Lower leg skin (tissue), 3 donors: ENCODE data around the gene TMOD2.

Experiments
- POLR2A ChIP-seq, 2 donors: fragments of 450-650 bp; IDR thresholded peaks; one replicate each; pipeline ENCODE4 v1.6.1; 2016 to 2017; ENCODE audit warnings: antibody characterized with exemption in 2 of 2, mild to moderate bottlenecking in 1 of 2, moderate library complexity in 1 of 2
- TF ChIP-seq, protein P1 (sequence below), 3 donors: fragments of 450-650 bp; IDR thresholded peaks; one replicate each; pipeline ENCODE4 v1.5.1; 2016; ENCODE audit warnings: antibody characterized with exemption in 3 of 3, mild to moderate bottlenecking in 3 of 3, moderate library complexity in 2 of 3

DNA sequence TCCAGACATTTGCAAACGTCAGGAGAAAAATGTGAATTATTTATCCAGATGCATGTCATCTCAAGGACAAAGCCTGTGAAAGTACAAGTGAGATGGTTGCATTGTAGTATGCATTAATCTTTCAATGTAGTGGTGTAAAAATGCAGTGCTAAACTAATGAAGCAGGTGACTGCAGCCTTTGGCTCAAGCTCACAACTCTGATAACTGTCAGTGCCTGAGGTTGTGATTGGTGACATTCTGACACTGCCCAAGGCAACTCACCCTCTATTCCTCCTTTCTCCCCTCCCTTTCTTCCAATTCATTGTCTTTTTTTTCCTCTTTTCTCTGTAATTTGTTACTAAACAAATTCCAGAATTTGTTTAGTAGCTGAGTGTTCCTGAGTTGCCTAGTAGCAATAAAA lies 58.1 kb downstream of the TMOD2 start:
- TF ChIP-seq, protein P1, sequence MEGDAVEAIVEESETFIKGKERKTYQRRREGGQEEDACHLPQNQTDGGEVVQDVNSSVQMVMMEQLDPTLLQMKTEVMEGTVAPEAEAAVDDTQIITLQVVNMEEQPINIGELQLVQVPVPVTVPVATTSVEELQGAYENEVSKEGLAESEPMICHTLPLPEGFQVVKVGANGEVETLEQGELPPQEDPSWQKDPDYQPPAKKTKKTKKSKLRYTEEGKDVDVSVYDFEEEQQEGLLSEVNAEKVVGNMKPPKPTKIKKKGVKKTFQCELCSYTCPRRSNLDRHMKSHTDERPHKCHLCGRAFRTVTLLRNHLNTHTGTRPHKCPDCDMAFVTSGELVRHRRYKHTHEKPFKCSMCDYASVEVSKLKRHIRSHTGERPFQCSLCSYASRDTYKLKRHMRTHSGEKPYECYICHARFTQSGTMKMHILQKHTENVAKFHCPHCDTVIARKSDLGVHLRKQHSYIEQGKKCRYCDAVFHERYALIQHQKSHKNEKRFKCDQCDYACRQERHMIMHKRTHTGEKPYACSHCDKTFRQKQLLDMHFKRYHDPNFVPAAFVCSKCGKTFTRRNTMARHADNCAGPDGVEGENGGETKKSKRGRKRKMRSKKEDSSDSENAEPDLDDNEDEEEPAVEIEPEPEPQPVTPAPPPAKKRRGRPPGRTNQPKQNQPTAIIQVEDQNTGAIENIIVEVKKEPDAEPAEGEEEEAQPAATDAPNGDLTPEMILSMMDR (IDR thresholded peaks at IDR 0.05): no peak
- no peak for TF ChIP-seq POLR2A (IDR thresholded peaks at IDR 0.05)
